Islet precursor cell (in vitro differentiated cells): Measurements from ENCODE around the gene S100A2.
"Not testable (repeated sequence)": the region's sequence is repeated elsewhere in the genome, so short reads cannot be mapped to it uniquely, and the experiment has no call there.

Experiments
- DNase-seq: peaks from one replicate; pipeline ENCODE4 v3.0.0-alpha.2; 2018

Gene S100A2

DNA sequence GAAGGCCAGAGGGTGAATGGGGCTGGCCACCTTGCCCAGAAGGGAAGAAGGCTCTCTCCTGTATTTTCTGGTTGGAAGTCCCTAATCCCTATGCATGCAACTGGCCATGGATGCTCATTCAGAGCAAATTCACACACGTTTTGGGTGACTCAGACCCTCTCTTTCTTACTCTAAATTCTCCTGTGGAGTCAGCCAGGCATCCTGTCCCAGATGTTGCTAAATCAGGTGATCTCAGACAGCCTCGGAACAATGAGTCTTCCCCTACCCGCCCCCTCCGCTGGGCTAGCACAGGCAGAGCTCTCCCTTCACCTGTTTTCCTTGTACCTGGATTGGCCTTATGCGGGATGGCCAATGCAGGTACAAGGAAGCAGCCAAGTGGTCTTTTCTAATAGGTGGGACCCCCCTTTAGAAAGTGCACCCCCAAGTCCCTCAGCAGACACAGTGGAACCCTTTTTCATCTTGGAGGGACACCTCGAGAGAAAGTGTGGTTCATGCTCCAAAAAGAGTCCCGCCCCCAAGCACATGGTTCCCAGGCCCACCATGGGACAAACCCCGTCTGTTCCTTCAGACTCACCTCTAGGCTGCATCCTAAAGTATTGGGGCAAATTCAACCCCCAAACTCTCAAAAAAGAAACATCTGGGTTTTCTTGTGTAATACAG is 38.5 kb downstream of the S100A2 start:
- peak; percentile 84 for DNase-seq

DNA sequence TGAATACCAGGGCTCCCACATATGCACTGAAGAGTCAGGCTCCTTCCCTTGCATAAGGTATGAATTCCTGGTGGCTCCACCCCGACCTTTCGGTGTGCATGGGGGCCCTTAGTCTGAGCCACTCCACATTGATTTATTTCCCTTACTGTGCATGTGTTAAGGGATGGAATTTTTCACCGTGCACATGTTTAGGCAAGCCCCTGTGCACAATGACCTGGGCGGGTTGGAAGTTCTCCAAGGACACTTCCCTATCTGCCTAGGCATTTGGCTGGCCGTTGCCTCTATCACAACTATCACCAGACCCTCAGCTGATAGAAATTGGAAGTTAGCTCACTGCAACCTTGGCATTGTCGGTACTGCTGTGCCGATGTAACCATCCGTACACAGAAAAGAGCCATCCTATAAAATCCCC is 39.5 kb downstream of the S100A2 start:
- DNase-seq, result peak; percentile 39

DNA sequence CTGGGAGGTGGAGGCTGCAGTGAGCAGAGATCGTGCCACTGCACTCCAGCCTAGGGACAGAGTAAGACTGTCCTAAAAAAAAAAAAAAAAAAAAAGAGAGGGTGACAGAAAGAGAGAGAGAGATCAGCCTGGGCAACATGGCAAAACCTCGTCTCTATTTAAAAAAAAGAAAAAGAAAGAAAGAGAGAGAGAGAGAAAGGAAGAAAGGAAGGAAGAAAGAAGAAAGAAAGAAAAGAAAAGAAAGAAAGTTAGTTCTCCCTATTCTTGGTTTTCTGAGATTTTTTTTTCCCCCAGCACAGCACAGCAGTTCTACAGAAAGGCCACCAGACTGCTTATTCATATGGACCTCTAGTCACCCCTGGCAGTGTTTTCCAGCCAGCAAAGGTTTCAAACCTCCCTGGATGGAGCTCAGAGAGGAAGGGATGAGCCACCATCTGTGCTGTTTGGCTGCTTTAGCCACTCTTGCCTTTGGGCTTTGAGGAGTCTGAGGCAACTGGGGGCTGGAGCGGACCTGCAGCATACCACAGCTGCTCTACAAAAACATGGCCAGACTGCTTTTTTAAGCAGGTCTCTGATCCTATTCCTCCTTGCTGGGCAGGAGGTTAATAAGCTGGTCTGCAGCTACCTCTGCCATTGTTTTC is 40.4 kb downstream of the S100A2 start:
- DNase-seq, result peak; percentile 80

DNA sequence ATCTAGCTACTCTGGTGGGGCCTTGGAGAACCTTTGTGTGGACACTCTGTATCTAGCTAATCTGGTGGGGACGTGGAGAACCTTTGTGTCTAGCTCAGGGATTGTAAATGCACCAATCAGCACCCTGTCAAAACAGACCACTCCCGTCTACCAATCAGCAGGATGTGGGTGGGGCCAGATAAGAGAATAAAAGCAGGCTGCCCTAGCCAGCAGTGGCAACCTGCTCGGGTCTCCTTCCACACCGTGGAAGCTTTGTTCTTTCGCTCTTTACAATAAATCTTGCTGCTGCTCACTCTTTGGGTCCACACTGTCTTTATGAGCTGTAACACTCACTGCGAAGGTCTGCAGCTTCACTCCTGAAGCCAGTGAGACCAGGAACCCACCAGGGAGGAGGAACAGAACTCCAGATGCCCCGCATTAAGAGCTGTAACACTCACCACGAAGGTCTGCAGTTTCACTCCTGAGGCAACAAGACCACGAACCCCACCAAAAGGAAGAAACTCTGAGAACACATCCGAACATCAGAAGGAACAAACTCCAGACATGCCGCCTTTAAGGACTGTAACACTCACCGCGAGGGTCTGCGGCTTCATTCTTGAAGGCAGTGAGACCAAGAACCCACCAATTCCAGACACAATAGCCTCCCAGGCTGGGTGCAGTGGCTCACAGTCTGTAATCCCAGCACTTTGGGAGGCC is 43.1 kb downstream of the S100A2 start:
- peak; percentile 35 for DNase-seq

DNA sequence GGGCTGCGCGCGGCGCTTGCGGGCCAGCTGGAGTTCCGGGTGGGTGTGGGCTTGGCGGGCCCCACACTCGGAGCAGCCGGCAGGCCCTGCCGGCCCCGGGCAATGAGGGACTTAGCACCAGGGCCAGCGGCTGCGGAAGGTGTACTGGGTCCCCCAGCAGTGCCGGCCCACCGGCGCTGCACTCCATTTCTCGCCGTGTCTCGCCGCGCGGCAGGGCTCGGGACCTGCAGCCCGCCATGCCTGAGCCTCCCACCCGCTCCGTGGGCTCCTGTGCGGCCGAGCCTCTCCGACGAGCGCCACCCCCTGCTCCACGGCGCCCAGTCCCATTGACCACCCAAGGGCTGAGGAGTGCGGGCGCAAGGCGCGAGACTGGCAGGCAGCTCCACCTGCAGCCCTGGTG is 43.8 kb downstream of the S100A2 start:
- not testable (repeated sequence) for DNase-seq

DNA sequence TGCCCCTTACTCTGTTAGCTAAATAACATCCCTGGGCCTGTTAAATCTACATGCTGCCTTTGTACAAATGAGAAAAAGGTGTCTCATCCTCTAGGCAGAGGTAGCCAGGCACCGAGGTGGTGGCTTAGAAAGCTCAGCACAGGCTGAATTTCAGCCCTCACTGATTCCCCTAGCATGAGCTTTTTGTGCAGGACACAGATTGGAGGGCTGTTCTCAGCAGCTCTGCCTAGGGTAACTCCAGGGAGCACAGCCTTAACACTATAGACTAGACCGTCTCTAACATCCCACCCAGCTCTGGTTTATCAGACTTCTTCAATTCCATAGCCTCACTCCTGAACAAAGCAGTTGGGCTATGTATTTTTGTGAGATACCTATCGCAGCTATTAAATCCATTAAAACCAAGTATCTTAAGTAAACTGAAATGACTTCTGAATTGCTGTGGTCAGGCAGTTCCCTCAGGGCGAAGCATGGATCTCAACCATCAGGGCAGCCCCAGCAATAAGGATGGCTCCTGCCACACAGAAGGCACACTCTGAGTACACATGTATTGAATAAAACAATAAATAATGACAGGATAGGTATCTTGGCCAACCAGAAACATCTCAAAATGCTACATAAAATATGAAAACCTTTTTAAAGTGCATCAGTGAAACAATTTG is 44.7 kb downstream of the S100A2 start:
- peak; percentile 76 for DNase-seq

DNA sequence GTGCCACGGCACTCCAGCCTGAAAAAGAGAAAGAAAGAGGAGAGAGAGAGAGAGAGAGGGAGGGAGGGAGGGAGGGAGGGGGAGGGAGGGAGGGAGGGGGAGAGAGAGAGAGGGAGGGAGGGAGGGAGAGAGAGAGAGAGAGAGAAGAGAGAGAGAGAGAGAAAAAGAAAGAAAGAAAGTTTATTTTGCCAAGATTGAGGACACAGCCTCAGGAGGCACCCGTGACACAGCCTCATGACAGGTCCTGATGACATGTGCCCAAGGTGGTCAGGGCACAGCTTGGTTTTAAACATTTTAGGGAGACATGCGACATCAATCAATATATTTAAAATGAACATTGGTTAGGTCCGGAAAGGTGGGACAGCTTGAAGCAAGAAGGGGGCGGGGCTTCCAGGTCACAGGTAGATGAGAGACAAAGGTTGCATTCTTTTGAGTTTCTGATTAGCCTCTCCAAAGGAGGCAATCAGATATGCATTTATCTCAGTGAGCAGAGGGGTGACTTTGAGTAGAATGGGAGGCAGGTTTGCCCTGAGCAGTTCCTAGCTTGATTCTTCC is 45.4 kb downstream of the S100A2 start:
- peak; percentile 48 for DNase-seq

DNA sequence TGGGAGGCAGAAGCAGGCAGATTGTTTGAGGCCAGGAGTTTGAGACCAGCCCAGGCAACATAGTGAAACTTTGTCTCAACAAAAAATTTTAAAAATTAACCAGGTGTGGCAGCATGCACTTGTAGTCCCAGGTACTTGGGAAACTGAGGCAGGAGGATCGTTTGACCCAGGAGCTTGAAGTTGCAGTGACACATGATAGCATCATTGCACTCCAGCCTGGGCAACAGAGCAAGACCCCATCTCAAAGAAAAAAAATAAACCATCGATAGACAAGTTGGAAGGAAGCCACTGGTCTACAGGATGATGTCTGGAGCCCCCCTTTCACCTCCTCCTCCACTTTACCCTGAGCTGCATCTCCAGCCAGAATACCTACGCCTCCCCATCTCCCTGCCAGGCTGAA is 46.4 kb downstream of the S100A2 start:
- DNase-seq, result no peak

DNA sequence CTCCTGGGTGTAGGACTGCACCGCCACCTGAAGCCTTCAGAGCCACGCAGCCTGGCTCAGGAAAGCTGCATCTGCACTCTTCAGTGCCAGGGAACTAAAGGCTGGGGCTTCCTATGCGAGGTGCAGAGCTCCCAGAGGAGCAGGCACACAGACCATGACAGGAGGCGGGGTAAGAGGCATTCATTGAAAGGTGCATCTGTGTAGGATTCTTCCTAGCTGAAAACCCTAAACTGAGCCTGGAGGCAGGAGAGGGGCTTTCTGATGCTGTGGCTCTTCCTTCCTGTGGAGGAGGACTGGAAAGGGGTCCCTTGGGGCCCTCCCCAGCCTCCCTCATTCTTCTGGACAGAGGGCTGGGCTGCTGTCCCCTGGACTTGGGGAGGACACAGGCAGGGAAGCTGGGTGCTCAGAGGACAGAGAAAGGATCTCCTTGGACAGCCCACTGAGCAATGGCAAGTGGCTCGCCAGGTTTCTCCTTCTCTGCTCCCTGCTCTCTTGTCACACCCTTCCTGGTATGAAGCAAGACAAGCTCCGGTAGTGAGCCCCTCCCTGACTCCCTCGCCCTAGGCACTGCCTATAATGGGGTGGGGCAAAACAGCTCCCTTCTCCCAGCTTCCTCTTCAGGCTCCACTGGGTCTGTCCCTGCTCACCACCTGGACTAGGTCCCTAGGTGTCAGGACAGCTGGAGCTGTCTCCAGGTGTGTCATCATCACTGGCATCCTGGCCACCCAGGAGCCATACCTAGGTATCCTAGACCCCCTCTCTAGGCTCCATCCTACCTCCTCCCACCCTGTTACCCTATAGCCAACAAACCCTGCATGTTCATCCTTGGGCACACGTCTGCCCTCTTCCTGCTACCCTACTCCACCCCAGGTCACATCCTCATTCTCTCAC is 49.9 kb downstream of the S100A2 start:
- DNase-seq, result peak; percentile 89

DNA sequence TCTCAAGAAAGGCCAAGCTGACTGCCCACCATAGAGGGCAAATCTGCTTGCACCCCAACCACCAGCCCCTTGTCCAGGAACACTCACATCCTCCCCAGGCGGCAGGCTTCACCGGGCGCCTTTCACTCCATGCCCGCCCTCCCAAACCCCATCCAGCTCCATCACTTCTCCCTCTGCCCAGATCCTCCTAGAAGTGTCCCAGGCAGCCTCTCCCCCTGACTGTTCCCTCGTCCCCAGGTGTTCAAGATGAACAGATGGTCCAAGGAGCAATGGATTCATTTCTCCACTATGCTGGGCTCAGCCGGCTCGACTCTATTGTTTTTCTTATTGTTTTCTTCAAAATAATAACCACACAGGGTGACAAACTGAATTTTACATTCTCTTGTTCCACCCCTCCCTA is 52.0 kb downstream of the S100A2 start:
- no peak for DNase-seq

DNA sequence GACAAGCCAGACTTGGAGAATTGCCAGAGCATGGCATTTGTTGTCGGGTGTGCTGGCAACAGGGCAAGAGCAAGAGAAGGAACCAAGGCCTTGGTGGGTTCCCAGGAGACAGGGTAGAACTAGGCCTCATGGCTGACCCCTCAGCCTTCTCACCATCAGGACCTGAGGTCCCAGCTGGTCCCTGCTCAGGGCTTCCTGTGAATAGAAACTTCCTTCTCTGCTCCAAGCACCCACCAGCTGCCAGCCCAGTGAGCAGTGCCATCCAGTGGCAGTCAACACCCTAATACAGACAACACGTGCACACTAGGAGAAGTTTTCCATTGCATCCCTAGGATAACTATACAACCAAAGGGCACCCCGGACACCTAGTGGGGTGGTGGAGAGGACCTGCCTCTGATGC is 52.6 kb downstream of the S100A2 start:
- DNase-seq, result no peak
